HG02884 (cell line): ENCODE measurements around the gene OPCML.

Experiments used
- ATAC-seq: cut with Tn5 transposase; IDR thresholded peaks from one replicate; pipeline ENCODE4 v1.9.1; 2021; ENCODE audit warnings: mild to moderate bottlenecking, moderate library complexity; ENCODE audit not compliant: unreplicated experiment

Gene OPCML

GRCh38 chr11:133202816-133203215, 329.5 kb downstream of the OPCML start:
- ATAC-seq = no peak

GRCh38 chr11:133198438-133198837, 333.9 kb downstream of the OPCML start:
- no peak for ATAC-seq

GRCh38 chr11:133197425-133197824, 334.9 kb downstream of the OPCML start:
- ATAC-seq = no peak

- ATAC-seq = no peak
Measured at GRCh38 chr11:133191931-133192330, 340.4 kb downstream of the OPCML start.

GRCh38 chr11:133181667-133182066, 350.6 kb downstream of the OPCML start:
- ATAC-seq = no peak

GRCh38 chr11:133181066-133181465, 351.2 kb downstream of the OPCML start:
- no peak for ATAC-seq

- ATAC-seq = no peak
Measured at GRCh38 chr11:133180201-133180600, 352.1 kb downstream of the OPCML start.

GRCh38 chr11:133176748-133177147, 355.6 kb downstream of the OPCML start:
- ATAC-seq = no peak

- ATAC-seq = peak; percentile 89
Measured at GRCh38 chr11:133175103-133175502, 357.2 kb downstream of the OPCML start.

- ATAC-seq = no peak
Measured at GRCh38 chr11:133173810-133174412, 358.4 kb downstream of the OPCML start.

- peak; percentile 61 for ATAC-seq
Measured at GRCh38 chr11:133172349-133172748, 360.0 kb downstream of the OPCML start.

- ATAC-seq = no peak
Measured at GRCh38 chr11:133171374-133171773, 360.9 kb downstream of the OPCML start.

- ATAC-seq = no peak
Measured at GRCh38 chr11:133168016-133168415, 364.3 kb downstream of the OPCML start.

- ATAC-seq = no peak
Measured at GRCh38 chr11:133166662-133167061, 365.6 kb downstream of the OPCML start.

GRCh38 chr11:133164986-133165385, 367.3 kb downstream of the OPCML start:
- ATAC-seq = no peak

- peak; percentile 69 for ATAC-seq
Measured at GRCh38 chr11:133163463-133164419, 368.6 kb downstream of the OPCML start.

- ATAC-seq = no peak
Measured at GRCh38 chr11:133162227-133162626, 370.1 kb downstream of the OPCML start.

- ATAC-seq = no peak
Measured at GRCh38 chr11:133160754-133161153, 371.5 kb downstream of the OPCML start.

GRCh38 chr11:133156986-133157745, 375.1 kb downstream of the OPCML start:
- ATAC-seq = no peak

GRCh38 chr11:133154781-133155180, 377.5 kb downstream of the OPCML start:
- ATAC-seq = no peak

GRCh38 chr11:133154076-133154475, 378.2 kb downstream of the OPCML start:
- ATAC-seq = no peak
